Subcutaneous abdominal adipose tissue (tissue), 5 donors: Measurements from ENCODE around the gene SLC17A5.
"Not testable (repeated sequence)": the region's sequence is repeated elsewhere in the genome, so short reads cannot be mapped to it uniquely, and the experiment has no call there.

Experiments
- H3K27ac ChIP-seq: one replicate; pipeline ENCODE4 v1.7.0; 2013; ENCODE audit warnings: low read depth, mild to moderate bottlenecking, inconsistent platforms, low read length, moderate library complexity
- H3K27me3 ChIP-seq, 5 donors: one replicate each; pipeline ENCODE4 v1.7.0; 2013; ENCODE audit warnings: low read length in 5 of 5, inconsistent platforms in 1 of 5; ENCODE audit not compliant: control insufficient read depth in 5 of 5, insufficient read depth in 4 of 5
- H3K36me3 ChIP-seq, 5 donors: one replicate each; pipeline ENCODE4 v1.7.0; 2013; ENCODE audit warnings: low read length in 5 of 5; ENCODE audit not compliant: control insufficient read depth in 5 of 5, insufficient read depth in 5 of 5
- H3K4me1 ChIP-seq, 5 donors: one replicate each; pipeline ENCODE4 v1.7.0; 2013; ENCODE audit warnings: low read length in 5 of 5, mild to moderate bottlenecking in 3 of 5, moderate library complexity in 1 of 5; ENCODE audit not compliant: control insufficient read depth in 5 of 5, insufficient read depth in 5 of 5
- H3K4me3 ChIP-seq, 5 donors: one replicate each; pipeline ENCODE4 v1.7.0; 2013; ENCODE audit warnings: low read length in 5 of 5, low read depth in 1 of 5
- H3K9ac ChIP-seq, 5 donors: one replicate each; pipeline ENCODE4 v1.7.0; 2013; ENCODE audit warnings: low read length in 5 of 5, mild to moderate bottlenecking in 4 of 5, moderate library complexity in 3 of 5
- H3K9me3 ChIP-seq, 5 donors: one replicate each; pipeline ENCODE4 v1.7.0; 2013; ENCODE audit warnings: low read length in 5 of 5; ENCODE audit not compliant: control insufficient read depth in 5 of 5
- donor health status: healthy.
- donor health status: healthy.
- donor health status: healthy.
- donor health status: healthy.
- donor health status: healthy.

Gene SLC17A5

GRCh38 chr6:73559399-73559794 lies 94.4 kb downstream of the SLC17A5 start:
- not testable (repeated sequence) for H3K36me3 ChIP-seq, H3K4me3 ChIP-seq, H3K27ac ChIP-seq, H3K27me3 ChIP-seq, H3K9ac ChIP-seq, H3K9me3 ChIP-seq, H3K4me1 ChIP-seq

GRCh38 chr6:73558624-73559398 lies 95.0 kb downstream of the SLC17A5 start:
- H3K4me3 ChIP-seq: no peak overlapping the region
- H3K27me3 ChIP-seq: no peaks in the 10 kb centered on the region
- H3K27ac ChIP-seq: no peak overlapping the region
- H3K4me1 ChIP-seq: peaks cover 0 to 3% (median 0%) of the 10 kb centered on the region in 5 donors
- H3K9me3 ChIP-seq: no peaks in the 10 kb centered on the region
- no peaks in the 10 kb centered on the region for H3K36me3 ChIP-seq
- H3K9ac ChIP-seq: no peak overlapping the region

- Histone ChIP-seq H3K36me3 (no peaks in the 10 kb centered on the region), H3K4me3 (no peak overlapping the region), H3K27me3 (no peaks in the 10 kb centered on the region), H3K27ac (no peak overlapping the region), H3K9me3 (no peaks in the 10 kb centered on the region), H3K9ac (no peak overlapping the region), H3K4me1 (peaks cover 0 to 3% (median 0%) of the 10 kb centered on the region in 5 donors)
Observed at GRCh38 chr6:73556836-73557235, 97.0 kb downstream of the SLC17A5 start.

- not testable (repeated sequence) for H3K36me3 ChIP-seq, H3K27me3 ChIP-seq, H3K4me3 ChIP-seq, H3K27ac ChIP-seq, H3K4me1 ChIP-seq, H3K9me3 ChIP-seq, H3K9ac ChIP-seq
Observed at GRCh38 chr6:73555380-73555949, 98.3 kb downstream of the SLC17A5 start.

GRCh38 chr6:73551115-73551514 lies 102.7 kb downstream of the SLC17A5 start:
- H3K9ac ChIP-seq, H3K27ac ChIP-seq, H3K4me1 ChIP-seq, H3K4me3 ChIP-seq, H3K9me3 ChIP-seq, H3K36me3 ChIP-seq, H3K27me3 ChIP-seq: not testable (repeated sequence)

- no peaks in the 10 kb centered on the region for H3K9me3 ChIP-seq
- no peak overlapping the region for H3K27ac ChIP-seq
- H3K4me1 ChIP-seq: peaks cover 0 to 8% (median 0%) of the 10 kb centered on the region in 5 donors
- H3K4me3 ChIP-seq: no peak overlapping the region
- H3K36me3 ChIP-seq: no peaks in the 10 kb centered on the region
- H3K27me3 ChIP-seq: no peaks in the 10 kb centered on the region
- H3K9ac ChIP-seq: no peak overlapping the region
Observed at GRCh38 chr6:73548458-73549446, 105.0 kb downstream of the SLC17A5 start.

GRCh38 chr6:73547036-73547435 lies 106.8 kb downstream of the SLC17A5 start:
- Histone ChIP-seq H3K27me3 (no peaks in the 10 kb centered on the region), H3K9me3 (no peaks in the 10 kb centered on the region), H3K4me3 (no peak overlapping the region), H3K9ac (no peak overlapping the region), H3K36me3 (no peaks in the 10 kb centered on the region), H3K27ac (no peak overlapping the region), H3K4me1 (peaks cover 0 to 8% (median 0%) of the 10 kb centered on the region in 5 donors)
